ENCODE results near the gene CADM1.

CADM1 gene

DNA sequence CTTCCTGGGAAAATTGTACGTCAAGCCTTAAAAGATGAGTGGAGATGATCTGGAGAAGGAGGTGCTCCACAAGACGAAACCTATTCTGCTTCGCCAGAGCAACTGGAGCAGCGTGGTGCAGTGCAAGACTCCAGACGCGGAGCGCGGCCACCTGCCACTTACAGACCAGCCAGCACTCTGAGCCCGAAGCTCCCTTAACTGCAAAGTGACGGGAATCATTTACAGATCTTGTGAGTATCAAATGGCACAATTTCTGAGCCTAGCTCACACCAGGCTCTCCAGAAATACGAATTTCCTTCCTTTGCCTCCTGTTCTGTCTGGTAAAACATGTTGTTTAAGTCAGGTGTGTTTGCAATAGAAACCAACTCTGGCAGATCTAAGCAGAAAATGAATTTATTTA is 369.3 kb downstream of the CADM1 start:
- DNase-seq, result no peak

GRCh38 chr11:115133475-115134209 is 370.6 kb downstream of the CADM1 start:
- no peak for DNase-seq

DNA sequence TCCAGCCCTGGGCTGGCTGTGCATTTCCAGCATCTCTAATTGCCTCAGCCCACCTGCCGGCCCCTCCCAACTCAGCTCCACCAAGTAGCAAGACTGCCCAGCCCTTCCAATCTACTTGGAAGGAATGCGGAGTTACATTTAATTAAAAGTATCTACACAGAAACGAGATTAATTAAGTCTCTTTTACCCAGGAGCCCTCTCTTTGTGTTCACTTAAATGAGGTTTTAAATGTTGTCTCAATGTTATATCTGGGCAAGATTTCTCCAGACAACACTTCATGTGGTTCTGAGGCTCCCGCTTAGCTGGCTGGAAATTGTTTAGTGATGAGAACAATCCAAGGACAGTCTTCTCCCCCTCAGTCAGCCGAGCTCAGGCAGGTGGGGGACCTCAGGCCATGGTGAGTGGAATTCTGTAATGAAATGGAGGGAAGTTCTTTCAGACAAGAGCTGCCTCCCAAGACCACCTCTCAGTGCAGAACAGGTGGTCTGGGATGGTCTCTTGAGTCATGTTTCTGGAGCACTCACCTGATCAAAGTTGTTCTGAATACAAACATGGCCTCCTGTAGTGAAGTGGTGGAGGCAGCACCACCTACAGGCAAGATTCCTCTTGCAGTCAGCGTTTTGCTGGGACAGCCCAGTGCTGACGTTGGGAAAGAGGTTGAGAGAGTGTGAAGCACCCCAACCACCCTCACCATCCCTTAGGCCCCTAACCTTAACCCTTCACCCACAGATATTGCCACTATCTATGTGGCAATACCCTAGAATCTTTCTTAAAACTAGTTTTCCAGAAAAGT is 371.6 kb downstream of the CADM1 start:
- no peak for DNase-seq

- no peak for DNase-seq
Observed at GRCh38 chr11:115129473-115130289, 374.5 kb downstream of the CADM1 start.

GRCh38 chr11:115128226-115128625 is 376.0 kb downstream of the CADM1 start:
- no peak for DNase-seq

DNA sequence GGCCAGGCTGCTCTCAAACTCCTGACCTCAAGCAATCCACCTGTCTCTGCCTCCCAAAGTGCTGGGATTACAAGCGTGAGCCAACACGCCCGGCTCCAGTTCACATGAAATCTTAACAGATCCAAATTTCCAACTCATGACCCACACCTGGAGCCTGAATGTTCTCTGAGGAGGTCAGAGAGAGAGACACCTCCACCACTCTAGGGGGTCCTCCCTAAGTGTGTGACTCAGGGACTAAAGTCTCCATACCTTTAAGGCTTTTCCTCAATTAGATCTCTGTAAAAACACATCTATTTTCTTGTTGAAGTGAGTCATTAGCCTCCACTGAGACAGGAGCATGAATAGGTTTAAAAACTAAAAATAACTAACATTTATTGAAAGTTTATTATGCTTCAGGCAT is 376.4 kb downstream of the CADM1 start:
- no peak for DNase-seq

DNA sequence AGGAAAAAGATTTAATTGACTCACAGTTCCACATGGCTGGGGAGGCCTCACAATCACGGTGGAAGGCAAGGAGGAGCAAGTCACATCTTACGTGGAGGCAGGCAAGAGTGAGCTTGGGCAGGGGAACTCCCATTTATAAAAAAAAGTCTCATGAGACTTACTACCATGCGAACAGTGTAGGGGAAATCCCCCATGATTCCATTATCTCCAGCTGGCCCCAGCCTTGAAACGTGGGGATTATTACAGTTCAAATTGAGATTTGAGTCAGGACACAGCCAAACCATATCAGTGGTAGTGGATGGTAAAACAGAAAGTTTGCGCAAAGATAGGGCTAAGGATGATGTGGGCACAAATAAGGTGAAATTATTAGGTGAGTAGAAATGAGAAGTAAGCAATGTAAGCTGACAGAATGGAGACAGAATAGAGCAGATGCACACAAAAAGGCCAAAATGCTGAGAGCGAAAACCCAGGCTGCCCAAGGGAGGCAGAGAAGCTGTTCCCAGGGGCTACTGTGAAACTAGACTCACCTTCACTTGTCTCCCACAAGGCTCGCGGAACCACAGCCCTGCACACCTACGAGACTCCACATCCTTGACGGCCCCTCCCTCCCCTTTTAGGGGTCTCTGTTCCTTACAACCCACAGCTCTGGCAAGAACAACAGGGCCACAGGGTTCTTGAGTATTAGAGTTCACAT is 377.6 kb downstream of the CADM1 start:
- DNase-seq, result no peak

DNA sequence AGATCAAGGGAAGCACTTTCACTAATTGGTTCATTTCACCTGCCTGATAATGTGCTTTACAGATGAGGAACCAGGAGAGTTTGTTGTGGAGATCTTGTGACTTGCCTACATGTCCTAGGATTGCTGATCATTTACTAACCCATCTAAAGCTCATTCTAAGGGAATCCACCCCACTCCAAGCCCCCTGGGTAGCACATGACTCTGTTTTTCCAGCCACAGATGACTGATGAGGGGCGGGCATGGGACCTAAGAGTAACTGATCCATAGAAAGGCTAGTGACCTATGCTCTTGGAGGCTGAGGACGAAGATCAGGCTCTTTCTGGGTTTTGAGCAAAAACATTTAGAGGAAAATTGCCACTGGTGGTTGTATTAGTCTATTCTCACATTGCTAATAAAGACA is 378.1 kb downstream of the CADM1 start:
- DNase-seq, result no peak

- no peak for DNase-seq
Observed at GRCh38 chr11:115124786-115125185, 379.4 kb downstream of the CADM1 start.

- no peak for DNase-seq
Observed at GRCh38 chr11:115123641-115124040, 380.6 kb downstream of the CADM1 start.

GRCh38 chr11:115122274-115122673 is 381.9 kb downstream of the CADM1 start:
- DNase-seq, result no peak

Data from NCI-H1436 (cell line).